ENCODE results near the gene SIAE. TPM values are rescaled to one million over a fixed set of nuclear protein-coding genes. Genes with fewer than 3 reads are reported as not detected.

The SIAE gene
- total and polyA plus RNA-seq, 4 experiments from 2014 or later, result 2.8 to 6.8 (median 4.5) TPM

- Histone ChIP-seq H3K27me3 (ENCODE audit: insufficient read depth, low read length) (no peaks in the 10 kb centered on the region), H3K27ac (ENCODE audit: low read depth, low read length) (no peak overlapping the region), H3K4me1 (ENCODE audit: insufficient read depth, low read length) (peaks cover 42% of the 10 kb centered on the region), H3K9me3 (ENCODE audit: control insufficient read depth in 1 of 2, low read length in 2 of 2) (no peaks in the 10 kb centered on the region), H3K4me3 (ENCODE audit: low read length in 2 of 2) (no peak overlapping the region), H3K36me3 (ENCODE audit: insufficient read depth, low read length) (no peaks in the 10 kb centered on the region)
- peaks cover 0 to 4% of the 10 kb centered on the region in 2 donors for H3K36me3 Mint-ChIP-seq
- H3K9me3 Mint-ChIP-seq, result peaks cover 0 to 4% (median 0%) of the 10 kb centered on the region in 8 donors
- POLR2A ChIA-PET (ENCODE audit: partially characterized antibody), result interaction anchor here (0.6 to 3.6 kb wide), 8 partner anchors 75 to 283 kb away, joined by 3 to 35 read pairs (median 4); partner anchors contain the start of genes CCDC15, ESAM and MSANTD2
- peak overlapping the region in 7 of 8 donors; percentile 26 to 64 (median 57) for H3K4me3 Mint-ChIP-seq
- H3K4me1 Mint-ChIP-seq, result peaks cover 16 to 43% (median 32%) of the 10 kb centered on the region in 4 donors
- DNase-seq, result peak; percentile 45 to 73 (median 66)
- peak overlapping the region in 5 of 7 donors; percentile 64 to 98 (median 83) for H3K27ac Mint-ChIP-seq
- intact Hi-C loops (cut with micrococcal nuclease), result loop anchor here (5.0 kb wide), 2 partner anchors 282 to 1392 kb away; partner anchors contain the start of genes CCDC15 and CDON
- CTCF ChIA-PET (ENCODE audit: partially characterized antibody), result interaction anchor here (0.7 to 6.6 kb wide), 19 partner anchors 9 to 283 kb away, joined by 3 to 224 read pairs (median 9); partner anchors contain the start of genes ESAM, NRGN and VSIG2
- no peaks in the 10 kb centered on the region for H3K27me3 Mint-ChIP-seq
These were observed 2.8 kb downstream of the SIAE start for GRCh38 chr11:124670732-124671131.

- no peak overlapping the region for H3K4me3 Mint-ChIP-seq
- H3K27ac Mint-ChIP-seq, result no peak overlapping the region
- no peaks in the 10 kb centered on the region for H3K9me3 ChIP-seq (ENCODE audit: control insufficient read depth in 1 of 2, low read length in 2 of 2)
- H3K36me3 Mint-ChIP-seq, result peaks cover 4% of the 10 kb centered on the region in 2 donors
- CTCF ChIA-PET (ENCODE audit: partially characterized antibody), result interaction anchor here (0.7 to 6.6 kb wide), 34 partner anchors 8 to 207 kb away, joined by 3 to 224 read pairs (median 5); partner anchors contain the start of genes ESAM, NRGN and VSIG2
- no peak overlapping the region for H3K27ac ChIP-seq (ENCODE audit: low read depth, low read length)
- H3K4me1 ChIP-seq (ENCODE audit: insufficient read depth, low read length), result peaks cover 36% of the 10 kb centered on the region
- H3K27me3 Mint-ChIP-seq, result no peaks in the 10 kb centered on the region
- no peaks in the 10 kb centered on the region for H3K27me3 ChIP-seq (ENCODE audit: insufficient read depth, low read length)
- H3K4me1 Mint-ChIP-seq, result peaks cover 18 to 34% (median 26%) of the 10 kb centered on the region in 4 donors
- H3K9me3 Mint-ChIP-seq, result peaks cover 0 to 4% (median 0%) of the 10 kb centered on the region in 8 donors
- POLR2A ChIA-PET (ENCODE audit: partially characterized antibody), result interaction anchor here (1.0 to 3.6 kb wide), 7 partner anchors 46 to 167 kb away, joined by 3 to 35 read pairs (median 7); partner anchors contain the start of genes ESAM, MSANTD2 and TBRG1
- H3K4me3 ChIP-seq (ENCODE audit: low read length in 2 of 2), result no peak overlapping the region
- no peaks in the 10 kb centered on the region for H3K36me3 ChIP-seq (ENCODE audit: insufficient read depth, low read length)
- intact Hi-C loops (cut with micrococcal nuclease), result loop anchor here (1.0 kb wide), 4 partner anchors 25 to 168 kb away; no protein-coding TSS in a partner anchor
- peak; percentile 43 to 62 (median 55) for DNase-seq
These were observed 4.3 kb downstream of the SIAE start for GRCh38 chr11:124669193-124669592.

GRCh38 chr11:124667601-124668000 is 5.9 kb downstream of the SIAE start:
- no peak overlapping the region for H3K27ac ChIP-seq (ENCODE audit: low read depth, low read length)
- Mint-ChIP-seq H3K36me3 (peaks cover 0 to 4% of the 10 kb centered on the region in 2 donors), H3K27me3 (no peaks in the 10 kb centered on the region), H3K4me1 (peaks cover 12 to 19% (median 16%) of the 10 kb centered on the region in 4 donors), H3K4me3 (no peak overlapping the region), H3K9me3 (no peaks in the 10 kb centered on the region), H3K27ac (no peak overlapping the region)
- H3K4me1 ChIP-seq (ENCODE audit: insufficient read depth, low read length), result peaks cover 25% of the 10 kb centered on the region
- ChIA-PET CTCF (ENCODE audit: partially characterized antibody) (interaction anchor here (1.0 to 1.7 kb wide), 4 partner anchors 93 to 170 kb away, joined by 3 to 10 read pairs (median 4); no protein-coding TSS in a partner anchor), POLR2A (ENCODE audit: partially characterized antibody) (no interaction called here)
- H3K4me3 ChIP-seq (ENCODE audit: low read length in 2 of 2), result no peak overlapping the region
- H3K27me3 ChIP-seq (ENCODE audit: insufficient read depth, low read length), result no peaks in the 10 kb centered on the region
- peak in 1 of 5 donors; percentile 30 for DNase-seq
- intact Hi-C loops (cut with micrococcal nuclease), result no loop called here
- no peaks in the 10 kb centered on the region for H3K9me3 ChIP-seq (ENCODE audit: control insufficient read depth in 1 of 2, low read length in 2 of 2)
- H3K36me3 ChIP-seq (ENCODE audit: insufficient read depth, low read length), result no peaks in the 10 kb centered on the region

- ChIA-PET CTCF (ENCODE audit: partially characterized antibody) (interaction anchor here (1.1 to 2.1 kb wide), 9 partner anchors 10 to 213 kb away, joined by 3 to 9 read pairs (median 5); no protein-coding TSS in a partner anchor), POLR2A (ENCODE audit: partially characterized antibody) (interaction anchor here (0.8 kb wide), 1 partner anchor 136 kb away, joined by 3 read pairs; the partner anchor contains the start of gene MSANTD2)
- Histone ChIP-seq H3K4me1 (ENCODE audit: insufficient read depth, low read length) (no peaks in the 10 kb centered on the region), H3K27me3 (ENCODE audit: insufficient read depth, low read length) (no peaks in the 10 kb centered on the region), H3K4me3 (ENCODE audit: low read length in 2 of 2) (no peak overlapping the region), H3K9me3 (ENCODE audit: control insufficient read depth in 1 of 2, low read length in 2 of 2) (no peaks in the 10 kb centered on the region), H3K36me3 (ENCODE audit: insufficient read depth, low read length) (no peaks in the 10 kb centered on the region), H3K27ac (ENCODE audit: low read depth, low read length) (no peak overlapping the region)
- Mint-ChIP-seq H3K36me3 (peaks cover 3 to 8% of the 10 kb centered on the region in 2 donors), H3K4me1 (peaks cover 0 to 1% (median 0%) of the 10 kb centered on the region in 4 donors), H3K27me3 (no peaks in the 10 kb centered on the region), H3K4me3 (no peak overlapping the region), H3K9me3 (no peaks in the 10 kb centered on the region), H3K27ac (no peak overlapping the region)
- intact Hi-C loops (cut with micrococcal nuclease), result no loop called here
- no peak for DNase-seq
These were observed 9.7 kb downstream of the SIAE start for GRCh38 chr11:124663861-124664260.

GRCh38 chr11:124662106-124662505 is 11.4 kb downstream of the SIAE start:
- no peak overlapping the region for H3K27ac ChIP-seq (ENCODE audit: low read depth, low read length)
- H3K27me3 ChIP-seq (ENCODE audit: insufficient read depth, low read length), result no peaks in the 10 kb centered on the region
- Mint-ChIP-seq H3K27me3 (no peaks in the 10 kb centered on the region), H3K36me3 (peaks cover 4 to 19% of the 10 kb centered on the region in 2 donors), H3K4me3 (no peak overlapping the region), H3K27ac (no peak overlapping the region), H3K4me1 (peaks cover 0 to 1% (median 0%) of the 10 kb centered on the region in 4 donors), H3K9me3 (no peaks in the 10 kb centered on the region)
- intact Hi-C loops (cut with micrococcal nuclease), result no loop called here
- H3K4me3 ChIP-seq (ENCODE audit: low read length in 2 of 2), result no peak overlapping the region
- no peaks in the 10 kb centered on the region for H3K36me3 ChIP-seq (ENCODE audit: insufficient read depth, low read length)
- ChIA-PET CTCF (ENCODE audit: partially characterized antibody) (interaction anchor here (0.7 to 2.7 kb wide), 6 partner anchors 13 to 214 kb away, joined by 3 to 9 read pairs (median 3); no protein-coding TSS in a partner anchor), POLR2A (ENCODE audit: partially characterized antibody) (no interaction called here)
- H3K4me1 ChIP-seq (ENCODE audit: insufficient read depth, low read length), result no peaks in the 10 kb centered on the region
- no peak for DNase-seq
- H3K9me3 ChIP-seq (ENCODE audit: control insufficient read depth in 1 of 2, low read length in 2 of 2), result no peaks in the 10 kb centered on the region

- intact Hi-C loops (cut with micrococcal nuclease), result no loop called here
- no peak overlapping the region for H3K27ac ChIP-seq (ENCODE audit: low read depth, low read length)
- ChIA-PET POLR2A (ENCODE audit: partially characterized antibody) (no interaction called here), CTCF (ENCODE audit: partially characterized antibody) (interaction anchor here (0.7 to 2.7 kb wide), 7 partner anchors 8 to 215 kb away, joined by 3 to 13 read pairs (median 3); no protein-coding TSS in a partner anchor)
- no peaks in the 10 kb centered on the region for H3K9me3 ChIP-seq (ENCODE audit: control insufficient read depth in 1 of 2, low read length in 2 of 2)
- no peak overlapping the region for H3K4me3 ChIP-seq (ENCODE audit: low read length in 2 of 2)
- DNase-seq, result no peak
- H3K36me3 Mint-ChIP-seq, result peaks cover 4 to 19% of the 10 kb centered on the region in 2 donors
- H3K27me3 Mint-ChIP-seq, result no peaks in the 10 kb centered on the region
- H3K9me3 Mint-ChIP-seq, result no peaks in the 10 kb centered on the region
- no peak overlapping the region for H3K4me3 Mint-ChIP-seq
- no peak overlapping the region for H3K27ac Mint-ChIP-seq
- H3K4me1 ChIP-seq (ENCODE audit: insufficient read depth, low read length), result no peaks in the 10 kb centered on the region
- H3K4me1 Mint-ChIP-seq, result peaks cover 0 to 1% (median 0%) of the 10 kb centered on the region in 4 donors
- H3K36me3 ChIP-seq (ENCODE audit: insufficient read depth, low read length), result no peaks in the 10 kb centered on the region
- H3K27me3 ChIP-seq (ENCODE audit: insufficient read depth, low read length), result no peaks in the 10 kb centered on the region
These were observed 12.0 kb downstream of the SIAE start for GRCh38 chr11:124661553-124661952.

- Histone ChIP-seq H3K27me3 (ENCODE audit: insufficient read depth, low read length) (no peaks in the 10 kb centered on the region), H3K4me1 (ENCODE audit: insufficient read depth, low read length) (no peaks in the 10 kb centered on the region), H3K36me3 (ENCODE audit: insufficient read depth, low read length) (no peaks in the 10 kb centered on the region), H3K4me3 (ENCODE audit: low read length in 2 of 2) (no peak overlapping the region), H3K9me3 (ENCODE audit: control insufficient read depth in 1 of 2, low read length in 2 of 2) (no peaks in the 10 kb centered on the region), H3K27ac (ENCODE audit: low read depth, low read length) (no peak overlapping the region)
- H3K36me3 Mint-ChIP-seq, result peaks cover 4 to 15% of the 10 kb centered on the region in 2 donors
- no peak overlapping the region for H3K4me3 Mint-ChIP-seq
- ChIA-PET POLR2A (ENCODE audit: partially characterized antibody) (no interaction called here), CTCF (ENCODE audit: partially characterized antibody) (interaction anchor here (1.0 to 1.1 kb wide), 3 partner anchors 10 to 208 kb away, joined by 3 to 4 read pairs (median 3); no protein-coding TSS in a partner anchor)
- intact Hi-C loops (cut with micrococcal nuclease), result no loop called here
- H3K27me3 Mint-ChIP-seq, result no peaks in the 10 kb centered on the region
- DNase-seq, result no peak
- H3K27ac Mint-ChIP-seq, result no peak overlapping the region
- no peaks in the 10 kb centered on the region for H3K9me3 Mint-ChIP-seq
- H3K4me1 Mint-ChIP-seq, result no peaks in the 10 kb centered on the region
These were observed 14.6 kb downstream of the SIAE start for GRCh38 chr11:124658986-124659385.
